GM19395 (cell line): Measurements from ENCODE around the gene DIS3L2.

ENCODE experiments used
- ATAC-seq: cut with Tn5 transposase; IDR thresholded peaks from one replicate; pipeline ENCODE4 v1.9.1; 2021; ENCODE audit warnings: mild to moderate bottlenecking, moderate library complexity; ENCODE audit not compliant: unreplicated experiment

DIS3L2 gene

DNA sequence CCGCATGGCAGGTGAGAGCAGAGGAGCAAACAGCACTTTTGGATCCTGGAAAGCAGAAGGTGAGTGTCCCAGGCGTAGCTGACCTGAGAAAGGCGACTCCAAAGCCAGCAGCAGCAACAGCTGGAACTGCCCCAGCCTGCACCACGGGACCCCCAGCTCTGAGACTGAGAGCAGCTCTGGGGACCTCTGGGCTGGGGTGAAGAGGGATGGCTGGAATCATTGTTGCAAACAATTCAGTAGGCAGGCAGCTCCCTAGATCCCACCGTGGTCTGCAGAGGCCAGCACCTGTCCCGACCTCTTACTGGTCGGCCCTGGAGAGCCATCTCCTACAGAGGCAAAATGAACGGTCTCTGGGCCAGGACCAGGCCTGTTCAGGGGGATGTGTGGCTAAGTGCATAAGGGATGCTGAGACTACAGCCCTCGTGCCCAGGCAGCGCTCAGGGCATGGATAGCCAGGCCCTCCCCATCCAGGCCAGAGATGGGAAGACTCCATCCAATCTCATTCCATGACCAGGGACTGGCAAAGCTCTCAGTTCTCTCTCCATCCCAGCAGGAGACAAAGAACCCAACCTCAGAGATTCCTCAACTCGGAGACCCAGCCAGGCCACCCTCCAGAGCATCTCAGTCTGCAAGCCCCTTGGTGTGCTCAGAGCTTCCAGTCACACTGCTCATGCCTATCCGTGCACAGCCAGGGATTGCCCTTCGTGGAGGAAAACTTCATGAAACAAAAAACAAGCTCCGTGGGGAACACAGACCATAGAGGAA, 378.8 kb downstream of the DIS3L2 start:
- ATAC-seq, result no peak

DNA sequence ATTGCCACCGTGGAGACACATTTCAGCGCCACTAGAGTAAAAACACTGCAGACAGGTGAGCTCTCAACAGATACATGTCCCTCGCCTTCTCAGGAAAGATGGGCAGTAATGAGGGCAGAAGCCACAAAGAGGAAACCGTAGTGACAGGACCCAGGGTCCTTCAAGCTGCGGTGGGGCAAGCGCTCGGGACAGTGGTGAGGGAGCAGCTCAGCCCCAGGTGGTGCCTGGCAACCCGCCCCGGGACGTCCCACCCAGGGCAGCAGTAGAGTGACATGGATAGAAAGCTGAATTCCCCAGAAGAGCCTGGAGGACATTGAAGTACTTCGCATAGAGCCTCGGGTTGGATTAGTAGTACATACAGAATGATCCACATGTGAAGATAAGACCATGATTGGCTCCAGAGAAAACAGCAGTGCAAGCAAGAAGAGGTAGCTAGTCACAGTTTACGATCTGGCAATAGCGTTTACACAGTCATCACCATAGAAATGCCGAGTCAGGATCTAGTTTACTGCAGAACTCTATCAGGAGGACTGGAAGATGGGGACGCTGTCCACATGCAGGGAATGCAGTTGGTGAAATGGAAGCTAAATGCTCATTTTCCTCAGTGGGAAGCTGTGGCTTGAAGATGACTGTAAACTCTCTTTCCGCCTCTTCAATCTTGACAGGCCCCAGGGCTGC, 379.7 kb downstream of the DIS3L2 start:
- no peak for ATAC-seq

DNA sequence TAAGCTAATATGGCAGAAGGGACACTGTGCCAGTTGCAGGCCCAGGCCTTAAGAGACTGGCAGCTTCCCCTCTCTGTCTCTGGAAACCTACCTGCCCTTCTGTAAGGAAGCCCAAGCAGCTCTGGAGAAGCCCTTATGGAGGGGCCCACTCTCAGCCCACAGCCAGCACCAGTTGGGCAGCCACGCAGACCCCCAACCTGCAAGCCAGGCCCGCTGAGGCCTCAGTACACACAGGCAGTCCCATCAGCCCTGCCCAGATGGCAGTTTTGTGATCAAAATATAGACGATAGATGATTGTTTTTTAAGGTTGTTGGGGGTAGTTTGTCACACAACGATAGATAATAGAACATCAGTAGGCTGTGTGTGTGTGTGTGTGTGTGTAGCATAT, 380.2 kb downstream of the DIS3L2 start:
- no peak for ATAC-seq

GRCh38 chr2:232342635-232343565, 381.4 kb downstream of the DIS3L2 start:
- ATAC-seq, result no peak

GRCh38 chr2:232343821-232344220, 382.3 kb downstream of the DIS3L2 start:
- ATAC-seq, result no peak

DNA sequence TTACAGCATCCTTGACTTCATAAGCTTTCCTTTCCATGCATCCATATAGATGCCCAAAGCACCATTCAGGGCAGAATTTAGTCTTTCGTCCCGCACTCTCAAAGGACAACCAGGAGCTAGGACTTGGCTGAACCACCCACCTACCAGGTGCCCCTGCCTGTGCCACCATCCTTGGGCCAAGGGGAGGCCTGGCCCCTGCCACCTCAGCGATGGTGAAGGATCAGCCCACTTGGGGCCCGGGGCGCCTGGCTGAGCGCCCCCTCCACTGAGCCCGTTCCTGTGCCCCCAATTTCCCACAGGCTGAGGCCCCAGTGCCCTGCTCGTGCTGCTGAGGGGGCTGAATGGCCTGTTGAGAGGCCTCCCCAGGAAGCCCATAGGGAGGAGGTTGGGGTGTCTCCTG, 383.7 kb downstream of the DIS3L2 start:
- no peak for ATAC-seq

DNA sequence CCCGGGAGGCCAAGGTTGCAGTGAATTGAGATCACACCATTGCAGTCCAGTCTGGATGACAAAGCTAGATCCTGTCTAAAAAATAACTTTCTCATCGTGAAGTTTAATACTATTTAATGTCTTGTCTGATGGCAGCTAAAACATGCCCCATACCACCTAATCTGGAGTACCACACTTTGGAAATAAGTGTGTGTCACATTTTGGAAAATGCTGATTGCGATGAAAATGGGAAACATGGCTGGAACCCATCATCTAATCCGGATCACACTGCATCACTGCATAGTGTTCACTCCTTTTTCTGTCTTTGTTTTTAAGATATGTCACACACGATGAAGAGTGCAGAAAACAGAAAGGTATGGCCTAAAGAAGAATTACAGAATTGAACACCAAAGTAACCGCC, 385.9 kb downstream of the DIS3L2 start:
- no peak for ATAC-seq

DNA sequence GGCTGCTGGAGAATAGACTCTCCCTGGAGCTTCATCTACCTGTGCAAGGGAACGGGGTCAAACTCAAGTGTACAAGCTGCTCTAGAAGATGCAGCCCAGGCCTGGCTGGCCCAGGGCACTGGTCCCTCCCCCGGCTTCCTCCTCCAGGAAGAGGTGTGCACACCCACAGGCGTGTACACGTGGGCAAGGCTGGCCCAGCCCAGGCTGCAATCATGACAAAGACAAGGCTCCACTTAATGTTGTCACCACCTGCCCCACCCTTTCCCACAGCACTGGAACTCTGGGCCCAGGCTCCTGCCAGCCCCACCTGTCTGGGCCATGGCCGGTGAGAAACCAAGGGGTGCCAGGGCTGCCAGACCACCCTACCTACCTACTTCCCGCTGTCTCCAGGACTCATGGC, 387.4 kb downstream of the DIS3L2 start:
- ATAC-seq, result no peak

DNA sequence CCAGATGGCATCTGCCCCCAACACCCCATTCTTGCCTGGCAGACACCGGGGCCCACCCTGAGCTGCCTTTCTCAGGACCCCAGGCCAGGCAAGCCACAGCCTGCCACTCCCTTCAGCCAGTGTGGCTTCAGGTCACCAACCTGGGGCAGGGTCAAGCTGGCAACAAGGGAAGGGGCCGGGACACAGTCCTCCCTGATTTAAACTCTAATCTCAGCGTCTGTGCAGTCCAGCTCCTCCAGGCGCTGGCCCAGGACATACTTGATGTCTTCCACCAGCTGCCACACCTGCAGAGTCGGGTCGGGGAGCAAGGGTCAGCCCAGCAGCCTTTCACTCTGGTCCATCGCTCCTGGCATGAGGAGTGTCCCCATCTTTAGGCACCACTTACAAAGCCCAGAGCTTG, 388.0 kb downstream of the DIS3L2 start:
- no peak for ATAC-seq

- no peak for ATAC-seq
Observed at GRCh38 chr2:232349946-232350635, 388.6 kb downstream of the DIS3L2 start.

DNA sequence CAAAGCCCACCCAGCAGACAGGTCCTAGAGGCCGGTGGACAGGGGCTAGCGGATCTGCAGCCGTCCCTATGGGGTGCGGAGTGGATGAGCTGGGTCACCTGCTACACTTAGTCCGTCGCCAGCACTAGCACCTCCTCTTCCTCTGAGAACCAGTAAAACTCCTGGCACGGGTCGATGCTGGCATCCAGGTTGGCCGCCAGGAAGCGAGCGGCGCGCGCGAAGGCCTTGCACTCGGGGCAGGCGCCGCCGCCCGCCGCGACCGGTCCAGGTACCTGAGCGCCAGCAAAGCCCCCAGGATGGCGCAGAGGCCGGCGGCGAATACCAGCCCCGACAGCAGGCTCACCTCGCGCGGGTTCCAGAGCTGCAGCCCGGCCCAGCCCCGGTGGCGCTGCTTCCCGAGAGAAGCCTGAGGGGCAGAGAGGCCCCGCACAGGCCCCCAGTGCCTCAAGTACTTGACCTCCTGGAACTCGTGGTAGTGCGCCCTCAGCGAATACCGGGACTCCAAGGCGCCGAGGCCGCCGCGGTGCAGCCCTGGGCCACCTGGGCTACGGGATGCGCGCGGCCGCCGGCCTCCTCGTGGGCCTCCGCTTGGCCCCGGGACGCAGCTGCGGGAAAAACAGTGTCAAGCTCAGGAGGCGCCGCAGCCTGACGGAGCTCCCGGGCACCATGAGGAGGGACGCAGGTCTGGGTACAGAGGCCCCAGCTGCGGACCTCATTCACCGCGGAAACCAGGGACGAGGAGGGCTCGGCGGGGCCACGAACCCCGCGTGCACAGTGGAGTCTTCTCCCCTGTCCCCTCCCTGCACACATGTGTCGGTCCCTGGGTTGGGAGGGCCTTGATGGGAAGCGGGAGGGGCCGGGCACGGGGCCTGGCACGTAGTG, 389.5 kb downstream of the DIS3L2 start:
- no peak for ATAC-seq

DNA sequence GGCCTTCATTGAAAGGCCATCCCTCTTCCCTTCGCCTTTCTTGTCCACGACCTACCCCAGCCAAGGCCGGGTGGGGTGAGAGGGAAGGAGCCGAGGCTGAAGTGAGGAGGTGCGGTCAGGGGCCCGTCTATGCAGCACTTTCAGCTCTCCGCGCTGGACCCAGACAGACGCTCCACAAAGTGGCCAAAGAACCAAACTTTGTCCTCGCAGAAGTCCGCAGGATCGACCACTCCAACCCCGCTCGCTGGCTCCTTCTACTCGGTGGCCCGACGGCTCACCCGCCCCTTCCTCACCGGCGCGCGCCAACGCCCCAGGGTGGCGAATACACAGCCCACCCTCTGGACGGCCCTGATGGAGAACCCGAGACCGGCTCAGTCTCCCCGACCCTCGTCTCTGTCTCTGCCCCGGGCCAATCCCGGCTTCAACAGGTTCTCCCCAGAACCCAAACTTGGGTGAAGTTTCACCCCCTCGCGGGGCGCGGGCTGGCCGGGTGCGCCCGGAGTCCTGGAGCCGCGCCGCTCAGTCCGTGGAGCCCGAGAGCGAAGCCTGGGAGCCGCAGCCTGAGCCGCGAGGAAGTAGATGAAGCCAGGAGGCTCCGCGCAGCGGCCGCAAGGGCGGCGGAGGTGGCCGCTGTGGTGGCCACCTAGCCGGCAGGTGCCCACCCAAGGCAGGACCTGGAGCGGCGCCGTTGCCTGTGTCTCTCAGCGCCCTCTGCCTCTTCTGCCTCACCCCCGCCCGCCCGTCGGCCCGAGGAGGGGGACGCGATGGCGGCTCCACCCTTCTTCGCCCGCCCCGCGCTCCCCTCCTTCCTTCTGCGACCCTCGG, 390.4 kb downstream of the DIS3L2 start:
- no peak for ATAC-seq

- no peak for ATAC-seq
Observed at GRCh38 chr2:232352511-232353091, 391.1 kb downstream of the DIS3L2 start.

DNA sequence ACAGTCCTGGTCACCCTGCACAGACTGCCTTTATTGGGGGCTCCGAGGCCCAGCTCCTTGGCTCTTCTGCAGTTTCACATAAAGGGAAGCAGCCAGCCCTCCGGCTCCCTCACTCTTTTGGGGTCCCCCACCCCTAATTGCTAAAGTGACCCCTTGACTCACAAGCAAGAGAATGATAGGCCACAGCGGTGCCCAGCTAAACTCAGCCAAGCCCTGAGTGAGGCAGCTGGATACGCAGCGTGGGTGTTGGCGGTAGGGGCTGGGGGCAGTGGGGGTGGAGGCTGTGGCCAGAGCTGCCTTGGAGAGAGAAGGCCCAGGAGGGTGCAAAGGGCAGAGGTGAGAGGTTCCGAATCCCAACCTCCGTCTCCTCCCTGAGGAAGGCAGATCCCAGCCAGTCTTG, 391.6 kb downstream of the DIS3L2 start:
- ATAC-seq, result no peak

DNA sequence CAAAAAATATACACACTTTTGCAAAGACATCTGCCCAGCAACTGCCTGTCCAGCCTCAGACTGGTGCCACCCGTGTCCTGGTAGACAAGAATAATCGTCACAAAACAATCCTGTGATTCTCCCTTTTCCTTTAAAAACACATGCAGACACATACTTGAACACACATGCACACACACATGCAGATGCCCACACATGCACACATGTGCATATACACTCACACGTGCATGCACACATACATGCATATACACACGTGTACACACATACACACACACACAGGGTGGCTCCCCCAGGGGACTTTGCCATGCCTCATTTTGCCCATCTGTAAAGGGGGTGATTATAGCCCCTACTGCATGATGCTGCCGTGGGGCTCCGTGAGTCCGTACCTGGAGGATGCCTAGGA, 392.1 kb downstream of the DIS3L2 start:
- no peak for ATAC-seq

DNA sequence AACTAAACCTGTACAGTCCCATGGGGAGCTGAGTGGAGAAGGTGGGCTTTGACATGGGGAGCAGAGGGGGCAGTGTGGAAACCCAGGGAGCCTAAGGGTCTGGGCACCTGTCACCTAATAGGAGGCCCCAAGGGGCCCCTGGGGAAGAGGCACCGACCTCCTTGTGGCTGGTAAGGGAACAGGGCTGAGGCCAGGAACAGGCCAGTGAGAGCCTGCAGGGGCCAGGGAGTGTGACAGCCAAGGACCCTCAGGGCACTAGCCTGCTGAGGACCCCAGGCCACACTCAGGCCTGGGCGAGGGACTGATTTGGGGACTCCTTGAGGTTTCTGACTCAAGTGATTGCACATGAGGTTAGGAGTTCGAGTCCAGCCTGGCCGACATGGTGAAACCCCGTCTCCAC, 392.6 kb downstream of the DIS3L2 start:
- ATAC-seq, result no peak

DNA sequence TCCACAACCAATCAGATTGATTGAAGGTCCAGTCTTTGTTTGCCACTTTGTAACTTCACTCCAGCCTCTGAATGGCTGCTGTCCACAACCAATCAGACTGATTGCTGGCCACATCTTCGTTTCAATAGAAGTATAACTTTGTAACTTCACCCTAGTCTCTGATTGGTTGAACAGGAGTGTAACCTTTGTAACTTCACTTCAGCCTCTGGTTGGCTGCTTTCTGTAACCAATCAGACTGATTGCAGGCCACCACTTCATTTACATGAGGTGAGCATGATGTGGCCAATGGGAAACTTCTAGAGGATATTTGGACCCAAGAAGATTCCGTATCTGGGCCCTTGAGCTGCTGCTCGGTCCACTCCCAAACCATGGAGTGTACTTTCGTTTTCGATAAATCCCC, 400.1 kb downstream of the DIS3L2 start:
- no peak for ATAC-seq

GRCh38 chr2:232362174-232362900, 400.8 kb downstream of the DIS3L2 start:
- no peak for ATAC-seq
